Activated naive CD4-positive, alpha-beta T cell treated with anti-CD3 and anti-CD28 coated beads, Interleukin-2, amount 50 U/mL, for 24 hours (primary cell): ENCODE data around the gene CAPS2.
A peak's percentile ranks its signal among the peaks of the same experiment; 100 is the strongest.

Experiments
- H3K27ac Mint-ChIP-seq: one replicate; pipeline ENCODE4 v1.8.0; 2021; ENCODE audit warnings: mild to moderate bottlenecking, mixed read lengths
- H3K27me3 Mint-ChIP-seq: one replicate; pipeline ENCODE4 v1.8.0; 2021; ENCODE audit warnings: mixed read lengths
- H3K36me3 Mint-ChIP-seq: one replicate; pipeline ENCODE4 v1.8.0; 2021; ENCODE audit warnings: mixed read lengths
- H3K4me1 Mint-ChIP-seq: one replicate; pipeline ENCODE4 v1.8.0; 2021; ENCODE audit warnings: mixed read lengths
- H3K4me3 Mint-ChIP-seq: one replicate; pipeline ENCODE4 v1.8.0; 2021; ENCODE audit warnings: mild to moderate bottlenecking, mixed read lengths
- H3K9me3 Mint-ChIP-seq: one replicate; pipeline ENCODE4 v1.8.0; 2021; ENCODE audit warnings: mixed read lengths

The CAPS2 gene

GRCh38 chr12:75269209-75269608 is 60.9 kb downstream of the CAPS2 start:
- H3K36me3 Mint-ChIP-seq: no peaks in the 10 kb centered on the region
- H3K4me1 Mint-ChIP-seq: no peaks in the 10 kb centered on the region
- H3K4me3 Mint-ChIP-seq: no peak overlapping the region
- peaks cover 5% of the 10 kb centered on the region for H3K9me3 Mint-ChIP-seq
- no peak overlapping the region for H3K27ac Mint-ChIP-seq
- peaks cover 4% of the 10 kb centered on the region for H3K27me3 Mint-ChIP-seq

- Mint-ChIP-seq H3K4me1 (peaks cover 18% of the 10 kb centered on the region), H3K27ac (no peak overlapping the region), H3K9me3 (peaks cover under 1% of the 10 kb centered on the region), H3K36me3 (no peaks in the 10 kb centered on the region), H3K27me3 (peaks cover 2% of the 10 kb centered on the region), H3K4me3 (no peak overlapping the region)
These were observed 69.8 kb downstream of the CAPS2 start for GRCh38 chr12:75260316-75260715.

GRCh38 chr12:75259143-75259542 is 71.0 kb downstream of the CAPS2 start:
- H3K9me3 Mint-ChIP-seq: no peaks in the 10 kb centered on the region
- no peak overlapping the region for H3K4me3 Mint-ChIP-seq
- H3K27ac Mint-ChIP-seq: no peak overlapping the region
- H3K36me3 Mint-ChIP-seq: no peaks in the 10 kb centered on the region
- no peaks in the 10 kb centered on the region for H3K27me3 Mint-ChIP-seq
- peaks cover 18% of the 10 kb centered on the region for H3K4me1 Mint-ChIP-seq

- Mint-ChIP-seq H3K4me3 (peak overlapping the region; percentile 55), H3K36me3 (no peaks in the 10 kb centered on the region), H3K27ac (no peak overlapping the region), H3K4me1 (peaks cover 18% of the 10 kb centered on the region), H3K27me3 (no peaks in the 10 kb centered on the region), H3K9me3 (no peaks in the 10 kb centered on the region)
These were observed 72.6 kb downstream of the CAPS2 start for GRCh38 chr12:75257510-75257909.

GRCh38 chr12:75245108-75245507 is 85.0 kb downstream of the CAPS2 start:
- peaks cover 8% of the 10 kb centered on the region for H3K27me3 Mint-ChIP-seq
- H3K4me3 Mint-ChIP-seq: no peak overlapping the region
- H3K4me1 Mint-ChIP-seq: no peaks in the 10 kb centered on the region
- no peak overlapping the region for H3K27ac Mint-ChIP-seq
- no peaks in the 10 kb centered on the region for H3K36me3 Mint-ChIP-seq
- H3K9me3 Mint-ChIP-seq: peaks cover 9% of the 10 kb centered on the region

GRCh38 chr12:75239987-75240386 is 90.1 kb downstream of the CAPS2 start:
- no peaks in the 10 kb centered on the region for H3K4me1 Mint-ChIP-seq
- no peak overlapping the region for H3K27ac Mint-ChIP-seq
- H3K4me3 Mint-ChIP-seq: no peak overlapping the region
- H3K27me3 Mint-ChIP-seq: peaks cover 5% of the 10 kb centered on the region
- peaks cover 9% of the 10 kb centered on the region for H3K9me3 Mint-ChIP-seq
- no peaks in the 10 kb centered on the region for H3K36me3 Mint-ChIP-seq

GRCh38 chr12:75236206-75236605 is 93.9 kb downstream of the CAPS2 start:
- no peak overlapping the region for H3K27ac Mint-ChIP-seq
- H3K36me3 Mint-ChIP-seq: no peaks in the 10 kb centered on the region
- H3K27me3 Mint-ChIP-seq: peaks cover 4% of the 10 kb centered on the region
- peaks cover 10% of the 10 kb centered on the region for H3K9me3 Mint-ChIP-seq
- no peaks in the 10 kb centered on the region for H3K4me1 Mint-ChIP-seq
- H3K4me3 Mint-ChIP-seq: no peak overlapping the region

GRCh38 chr12:75227132-75227531 is 103.0 kb downstream of the CAPS2 start:
- Mint-ChIP-seq H3K4me3 (no peak overlapping the region), H3K27me3 (peaks cover 2% of the 10 kb centered on the region), H3K27ac (no peak overlapping the region), H3K9me3 (peaks cover 12% of the 10 kb centered on the region), H3K4me1 (no peaks in the 10 kb centered on the region), H3K36me3 (no peaks in the 10 kb centered on the region)
